HG02973 (cell line): ENCODE data around the gene MFRP.
"Not testable (repeated sequence)": the region's sequence is repeated elsewhere in the genome, so short reads cannot be mapped to it uniquely, and the experiment has no call there.

ENCODE experiments used
- ATAC-seq: cut with Tn5 transposase; IDR thresholded peaks from one replicate; pipeline ENCODE4 v1.9.1; 2021; ENCODE audit warnings: moderate library complexity; ENCODE audit not compliant: unreplicated experiment

The MFRP gene

DNA sequence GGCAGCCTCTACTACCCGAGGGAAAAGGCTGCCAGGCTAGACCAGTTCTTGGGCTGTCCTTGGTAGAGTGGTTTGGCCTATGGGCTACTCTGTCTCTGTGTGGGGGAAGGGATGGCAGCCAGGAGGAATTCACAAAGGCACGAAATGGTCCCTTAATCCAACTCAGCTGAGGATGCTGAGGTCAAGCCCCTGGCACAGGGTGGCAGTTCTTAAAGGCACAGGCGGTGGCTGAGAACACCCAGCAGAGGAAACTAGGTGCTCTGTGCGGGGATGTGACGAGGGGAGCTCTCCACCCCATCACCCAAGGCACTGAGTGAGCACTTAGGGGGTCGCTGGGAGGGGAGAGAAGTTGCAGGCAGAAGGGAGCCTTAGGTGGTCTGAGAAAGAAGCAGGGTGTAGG is at the start of gene MFRP:
TSS of gene MFRP (minus strand) at position 101 of the 400 bp plus-strand sequence. CDS start 192 bp downstream, outside the sequence.
- ATAC-seq = no peak

DNA sequence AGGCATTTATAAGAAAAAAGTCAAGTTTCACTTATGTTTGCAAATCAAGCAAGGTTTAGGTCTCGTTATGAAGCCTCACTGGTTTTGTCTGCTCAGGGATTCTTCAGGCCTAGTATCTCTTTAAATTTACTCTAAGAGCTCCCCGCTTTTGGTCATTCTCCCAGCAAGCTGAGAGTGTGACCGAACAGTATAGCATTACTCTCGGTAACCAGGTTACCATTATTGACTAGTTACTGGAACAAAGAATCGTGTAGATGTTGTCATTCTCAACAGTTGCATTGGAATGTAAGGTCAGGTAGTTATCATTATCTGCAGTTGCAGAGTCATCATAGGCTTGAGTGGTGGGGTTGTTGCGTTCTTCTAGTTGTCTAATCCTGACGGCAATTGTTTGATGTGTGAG is 44.8 kb upstream of the MFRP start:
- ATAC-seq = no peak

DNA sequence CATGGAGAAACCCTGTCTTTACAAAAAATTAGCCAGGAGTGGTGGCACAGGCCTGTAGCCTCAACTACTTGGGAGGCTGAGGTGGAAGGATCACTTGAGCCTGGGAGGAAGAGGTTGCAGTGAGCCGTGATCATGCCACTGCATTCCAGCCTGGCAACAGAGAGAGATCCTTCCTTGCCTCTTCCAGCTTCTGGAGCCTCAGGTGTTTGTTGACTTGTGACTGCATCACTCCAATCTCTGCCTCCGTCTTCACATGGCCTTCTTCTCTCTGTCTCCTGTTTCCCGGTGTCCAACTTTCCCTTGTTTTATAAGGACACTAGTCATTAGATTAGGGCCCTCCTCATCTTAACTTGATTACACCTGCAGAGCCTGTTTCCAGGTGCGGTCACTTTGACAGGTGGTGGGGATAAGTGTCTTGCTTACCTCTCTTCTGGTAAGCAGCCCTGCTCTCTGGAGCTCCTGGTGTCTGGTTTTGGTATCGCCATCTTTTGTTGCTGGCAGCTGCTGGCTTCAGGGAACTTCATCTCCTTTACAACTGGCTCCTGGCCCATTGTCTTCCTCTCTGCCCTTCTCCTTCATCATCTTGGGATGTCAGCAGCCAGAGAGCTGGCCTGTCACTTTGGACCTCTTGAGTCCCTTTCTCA is 43.2 kb upstream of the MFRP start:
- no peak for ATAC-seq

DNA sequence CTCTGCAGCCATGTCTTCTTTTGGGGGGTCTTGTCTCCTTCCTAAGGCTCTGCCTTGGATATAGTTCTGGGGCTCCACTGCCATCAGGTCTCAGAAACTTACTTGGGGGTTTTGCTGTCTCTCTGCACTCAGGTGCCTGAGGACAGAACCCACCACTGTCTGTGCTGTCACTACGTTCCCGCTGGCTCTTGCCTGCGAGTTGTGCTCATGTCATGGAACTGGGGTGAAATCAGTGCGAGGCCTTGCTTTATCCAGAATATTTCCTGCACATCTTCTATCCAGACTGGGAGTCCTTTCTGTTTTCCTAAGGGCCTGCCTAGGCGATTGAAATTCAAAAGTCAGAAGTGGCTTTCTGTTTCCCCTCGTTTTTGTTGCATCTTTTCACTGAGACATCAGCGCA is 41.6 kb upstream of the MFRP start:
- no peak for ATAC-seq

DNA sequence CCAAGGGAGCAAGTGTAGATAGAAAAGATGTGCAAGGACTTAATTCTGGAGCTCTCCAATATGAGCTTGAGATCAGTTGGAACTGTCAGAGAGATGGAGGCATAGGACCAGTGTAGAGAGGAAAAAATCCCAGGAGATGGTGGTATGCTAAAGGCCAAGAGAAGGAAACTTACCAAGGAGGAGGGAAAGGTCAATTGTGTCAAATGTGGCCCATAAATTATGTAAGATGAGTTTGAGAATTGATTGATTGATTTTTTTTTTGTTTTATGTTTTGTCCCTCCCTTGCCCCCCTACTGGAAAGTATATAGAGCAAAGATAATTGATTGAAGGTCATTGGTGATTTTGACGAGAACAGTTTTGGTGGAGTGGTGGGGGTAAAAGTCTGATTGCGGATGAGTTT is 37.8 kb upstream of the MFRP start:
- ATAC-seq = no peak

DNA sequence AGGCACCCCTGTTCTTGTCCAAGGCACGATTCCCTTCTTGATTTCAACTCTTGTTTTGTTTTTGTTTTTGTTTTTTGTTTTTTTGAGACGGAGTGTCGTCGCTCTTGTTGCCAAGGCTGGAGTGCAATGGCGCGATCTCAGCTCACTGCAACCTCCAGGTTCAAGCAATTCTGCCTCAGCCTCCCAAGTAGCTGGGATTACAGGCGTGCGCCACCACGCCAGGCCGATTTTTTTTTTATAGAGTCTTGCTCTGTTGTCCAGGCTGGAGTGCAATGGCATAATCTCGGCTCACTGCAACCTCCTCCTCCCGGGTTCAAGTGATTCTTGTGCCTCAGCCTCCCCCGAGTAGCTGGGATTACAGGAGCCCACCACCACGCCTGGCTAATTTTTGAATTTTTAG is 36.0 kb upstream of the MFRP start:
- ATAC-seq = not testable (repeated sequence)

DNA sequence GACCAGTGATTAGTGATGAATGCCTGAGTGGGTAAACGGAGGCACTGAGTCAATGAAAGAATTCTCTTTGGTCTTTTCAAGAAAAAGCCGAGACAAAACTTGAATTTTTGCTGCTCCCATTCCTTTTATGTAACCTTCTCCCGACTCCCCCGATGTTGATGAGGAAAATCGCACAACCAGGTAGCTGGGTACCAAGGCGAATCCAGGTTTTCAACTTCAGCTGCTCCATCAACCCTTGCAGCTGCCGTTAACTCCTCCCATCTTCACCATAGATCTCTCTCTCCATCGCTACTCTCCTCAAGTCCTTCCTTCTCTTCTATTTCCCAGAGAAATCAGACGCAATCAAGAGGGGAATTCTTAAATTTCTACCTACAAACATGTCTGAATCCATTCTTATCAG is 35.6 kb upstream of the MFRP start:
- ATAC-seq = no peak

DNA sequence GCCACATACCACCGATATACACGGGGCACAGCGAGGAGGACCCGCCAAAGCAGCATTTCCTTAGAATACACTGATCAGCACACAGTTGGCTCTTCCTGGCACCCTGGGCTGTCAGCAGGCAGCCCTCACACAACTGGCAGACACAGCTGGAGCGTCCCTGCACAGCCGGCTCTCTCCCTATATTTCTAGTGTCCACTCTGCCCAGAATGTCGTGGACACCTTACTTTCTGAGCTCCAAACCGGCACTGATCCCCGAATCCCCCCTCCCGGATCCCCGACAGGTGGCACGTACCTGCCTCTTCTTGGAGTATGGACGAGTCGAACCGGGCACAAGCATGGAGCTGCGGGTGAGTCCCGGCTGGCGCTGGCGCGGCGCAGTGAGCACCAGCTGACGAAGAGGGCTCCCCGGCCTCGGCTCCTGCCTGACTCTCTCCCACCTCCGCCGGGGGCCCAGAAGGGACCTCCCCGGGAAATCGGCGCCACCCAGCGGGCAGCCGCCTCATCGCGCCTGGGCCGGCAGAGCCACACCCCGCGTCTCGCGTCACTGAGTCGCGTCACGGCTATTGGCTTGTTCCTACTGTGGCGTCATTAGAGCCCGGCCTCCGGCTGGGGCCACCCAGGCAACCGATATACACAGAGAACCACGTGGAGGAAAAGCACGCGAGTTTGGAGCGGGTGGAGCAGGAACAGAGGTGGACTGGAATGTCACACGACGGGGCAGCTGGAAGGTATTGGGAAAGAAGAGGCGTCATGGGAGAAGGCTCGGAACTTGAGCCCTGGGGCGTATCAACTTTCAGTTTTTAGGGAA is 34.9 kb upstream of the MFRP start, which contains the start of gene USP2:
TSS of gene USP2 (minus strand) at position 510 of the 808 bp plus-strand sequence. CDS start 8,210 bp downstream, outside the sequence.
- ATAC-seq = peak; percentile 97

DNA sequence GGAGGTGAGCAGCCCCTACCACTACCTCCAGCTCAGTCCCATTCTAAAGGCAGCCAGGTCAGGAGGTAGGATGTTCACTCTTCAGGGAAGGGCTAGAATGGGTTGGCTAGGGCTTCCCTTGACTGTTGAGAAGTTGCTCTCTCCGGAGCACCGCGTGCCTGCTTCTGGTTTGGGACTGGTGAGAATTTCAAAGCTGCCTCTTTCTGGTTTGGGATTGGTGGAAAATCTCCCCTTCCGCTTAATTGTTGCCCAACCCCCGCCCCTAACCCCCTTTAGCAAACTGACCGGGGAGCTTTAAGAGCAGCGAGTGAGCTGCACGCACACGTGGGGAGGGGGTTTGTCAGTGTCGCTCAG is 34.3 kb upstream of the MFRP start:
- ATAC-seq = no peak

DNA sequence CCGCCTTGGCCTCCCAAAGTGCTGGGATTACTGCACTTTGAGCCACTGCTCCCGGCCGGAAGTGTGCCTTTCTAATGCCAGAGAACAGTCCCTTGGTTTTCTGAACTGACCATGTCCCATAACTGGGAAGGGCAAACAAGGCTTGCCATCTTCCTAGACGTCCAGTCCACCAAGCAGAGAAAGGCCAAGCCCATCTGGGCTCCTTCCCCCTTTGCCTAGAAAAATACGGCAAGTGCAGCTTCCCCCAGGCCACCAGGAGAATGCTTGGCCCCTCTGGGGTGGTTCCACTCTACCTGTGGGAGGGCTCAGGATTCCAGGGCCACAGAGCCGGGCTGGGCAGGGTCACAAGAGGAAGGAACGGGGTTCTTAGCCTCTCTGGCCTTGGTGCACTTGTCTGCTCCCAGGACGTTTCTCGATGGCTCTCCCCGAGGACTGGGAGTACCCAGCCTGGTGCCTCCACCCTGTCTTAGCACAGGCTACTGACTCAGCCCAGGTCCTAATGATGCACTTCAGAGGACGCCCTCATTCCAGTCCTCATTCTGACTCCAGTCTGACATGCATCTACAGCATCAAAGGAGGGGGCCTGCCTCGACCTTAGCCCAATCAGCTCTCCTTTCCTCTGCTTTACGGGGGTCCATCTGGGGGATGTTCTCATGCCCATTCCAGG is 33.8 kb upstream of the MFRP start:
- ATAC-seq = no peak

DNA sequence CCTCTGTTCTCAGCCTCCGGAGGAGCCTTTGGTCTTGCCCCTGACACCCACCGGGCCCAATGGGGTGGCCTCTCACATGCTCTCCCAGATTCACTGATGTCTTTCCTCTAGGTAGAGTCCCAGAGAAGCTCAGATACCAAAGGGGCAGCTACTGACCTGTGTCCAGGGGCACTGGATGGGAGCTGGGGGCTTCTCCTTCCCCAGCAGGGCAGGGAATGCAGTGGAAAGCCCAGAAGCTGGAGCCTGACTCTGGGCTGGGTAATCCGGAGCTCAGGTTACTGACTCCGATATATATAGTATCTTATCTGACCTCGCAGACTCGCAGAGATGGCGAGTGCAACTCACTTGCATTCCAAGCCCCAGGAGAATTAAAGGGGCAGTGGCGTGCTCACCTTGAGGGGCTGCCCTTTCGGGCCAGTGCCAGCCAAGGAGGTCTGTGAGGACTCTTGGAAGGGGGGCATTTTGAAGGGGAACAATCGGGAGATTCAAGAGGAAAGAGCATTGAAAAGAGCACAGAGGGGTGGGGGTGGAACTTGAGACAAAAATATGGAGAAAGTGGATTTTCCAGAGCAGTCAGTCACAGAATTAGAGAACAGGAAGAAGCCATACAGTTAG is 32.5 kb upstream of the MFRP start:
- no peak for ATAC-seq

DNA sequence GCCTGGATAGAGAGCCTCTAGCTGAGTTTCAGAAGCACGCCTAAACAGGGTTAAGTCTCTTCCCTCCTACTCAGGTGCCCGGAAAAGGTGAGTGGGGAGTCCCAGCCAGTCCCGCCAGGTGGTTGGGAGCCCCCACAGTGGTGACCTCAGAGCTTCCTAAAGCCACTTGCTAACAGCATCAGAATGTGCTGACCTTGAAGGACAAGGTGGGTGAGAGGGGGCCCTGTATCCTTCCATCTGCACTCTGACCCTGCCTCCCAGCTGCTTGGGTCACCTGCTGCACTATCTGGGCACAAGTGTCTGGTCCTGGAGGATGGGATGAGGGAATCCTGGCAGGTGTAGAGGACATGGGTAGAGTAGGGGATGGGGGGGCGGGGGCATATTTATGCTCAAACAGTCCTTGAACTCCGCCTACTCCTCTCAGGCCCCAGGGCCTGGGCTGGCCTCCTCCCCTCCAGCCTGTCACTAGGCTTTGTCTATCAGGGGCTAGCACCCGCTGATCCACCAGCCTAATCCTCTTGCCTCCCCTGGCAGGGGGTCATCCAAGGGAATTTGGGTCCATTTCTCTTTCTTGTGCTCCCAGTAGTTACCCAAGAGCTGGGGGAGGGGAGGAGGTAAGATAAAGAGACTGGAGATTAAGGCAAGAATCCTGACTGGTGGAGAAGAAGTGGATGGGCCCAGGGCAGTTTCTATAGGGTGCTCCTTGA is 31.6 kb upstream of the MFRP start:
- no peak for ATAC-seq

DNA sequence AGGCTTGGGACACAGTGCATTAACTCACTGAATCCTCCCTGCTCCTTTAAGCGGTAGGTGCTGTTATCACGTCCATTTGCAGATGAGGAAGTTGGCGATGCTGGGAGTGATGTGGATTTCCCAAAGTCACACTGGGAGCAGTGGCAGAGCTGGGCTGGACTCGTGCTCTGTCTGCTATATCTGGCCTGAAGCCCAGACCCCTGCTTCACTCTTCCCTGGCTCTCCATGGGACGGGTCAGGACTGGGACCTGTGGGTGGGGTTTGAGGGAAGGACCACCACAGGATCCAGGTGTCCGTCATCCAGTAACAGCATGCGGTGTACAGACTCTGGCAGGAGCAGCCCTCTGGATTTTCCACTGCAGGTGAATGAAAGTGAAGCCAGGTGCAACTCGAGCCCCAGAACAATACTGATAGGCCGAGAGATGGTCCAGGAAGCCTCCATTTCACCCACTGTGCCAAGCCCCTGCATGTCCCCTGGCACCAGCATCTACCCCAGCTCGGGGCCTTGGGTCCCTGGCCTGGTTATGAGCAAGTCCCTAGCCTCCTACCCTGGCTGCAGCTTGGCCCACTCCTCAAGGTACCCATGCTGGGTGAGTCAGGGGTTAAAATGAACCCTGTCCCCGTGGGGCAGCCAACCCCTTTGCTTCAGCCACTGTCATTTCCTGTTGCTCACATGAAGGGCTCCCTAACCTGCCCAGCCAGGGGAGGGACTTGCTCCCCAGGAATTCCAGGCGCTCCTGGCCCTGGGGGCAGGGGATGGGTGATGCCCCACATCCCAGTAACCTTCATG is 30.8 kb upstream of the MFRP start:
- ATAC-seq = no peak

DNA sequence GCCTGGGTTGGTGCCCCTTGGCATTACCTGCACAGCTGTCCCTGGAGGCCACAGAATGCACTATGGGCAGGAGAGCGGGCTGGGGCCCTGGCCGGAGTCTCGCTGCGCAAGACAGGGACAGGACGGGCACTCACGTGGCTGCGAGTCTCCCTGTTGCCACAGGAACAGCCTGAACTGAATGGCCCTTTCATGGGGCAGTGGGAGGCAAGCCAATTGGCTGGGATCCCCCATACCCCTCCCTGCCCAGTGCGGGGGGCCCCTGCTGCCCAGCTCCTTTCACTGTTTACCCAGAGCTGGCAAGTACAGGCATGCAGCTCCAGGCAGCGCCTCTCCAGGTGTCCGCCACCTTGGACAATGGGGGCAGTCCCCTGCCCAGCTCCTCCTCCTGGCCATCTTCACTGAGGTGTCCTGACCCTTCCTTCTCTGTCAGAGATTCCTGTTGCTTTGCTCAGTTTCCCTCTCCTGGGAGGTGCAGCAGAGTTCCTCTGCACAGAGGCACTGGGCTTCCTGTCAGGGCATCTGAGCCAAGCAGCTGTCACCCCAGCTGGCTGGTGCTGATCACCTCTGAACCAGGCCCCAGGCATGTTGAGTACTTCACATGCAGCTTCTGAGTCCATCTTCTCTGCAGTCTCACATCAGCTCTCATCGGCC is 29.8 kb upstream of the MFRP start:
- ATAC-seq = no peak

DNA sequence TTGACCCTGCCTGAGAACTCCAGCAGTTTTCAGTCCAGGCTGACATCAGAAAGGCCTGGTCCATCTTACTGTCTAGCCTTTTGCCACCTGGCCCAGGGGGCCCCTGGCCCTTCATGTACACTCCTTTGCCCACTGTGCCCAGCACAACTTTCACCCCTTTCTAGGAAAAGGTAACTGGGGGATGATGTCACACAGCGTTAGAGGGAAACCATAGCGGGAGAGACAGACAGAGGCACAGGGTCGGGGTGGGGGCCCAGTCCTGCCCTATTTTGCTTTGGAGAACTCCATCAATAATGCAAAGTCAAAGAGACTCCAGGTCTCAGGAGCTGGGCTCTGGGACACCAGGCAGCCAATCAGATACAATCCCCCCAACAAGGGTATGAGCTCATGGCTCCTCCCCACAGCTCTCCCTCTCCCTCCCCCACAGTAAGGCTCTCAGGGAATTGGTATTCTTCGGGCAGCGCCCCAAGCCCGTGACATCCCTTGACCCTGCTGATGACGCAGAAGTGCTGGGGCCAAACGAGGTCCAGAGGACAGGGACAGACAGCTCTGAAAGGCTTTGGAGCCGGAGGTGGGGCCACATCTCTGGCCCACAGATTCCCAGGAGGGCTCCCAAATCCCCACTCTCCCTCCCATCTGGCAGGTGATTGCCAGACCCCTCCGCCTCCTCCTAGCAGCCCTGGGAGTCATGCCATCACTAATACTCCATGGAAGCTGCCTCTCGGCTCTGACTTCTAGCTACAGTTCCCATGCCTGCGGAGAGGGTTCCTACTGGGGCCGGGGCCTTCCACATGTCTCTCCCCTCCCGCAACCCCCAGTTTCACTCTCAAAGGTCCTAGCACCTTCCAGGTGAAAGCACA is 29.1 kb upstream of the MFRP start:
- ATAC-seq = no peak

DNA sequence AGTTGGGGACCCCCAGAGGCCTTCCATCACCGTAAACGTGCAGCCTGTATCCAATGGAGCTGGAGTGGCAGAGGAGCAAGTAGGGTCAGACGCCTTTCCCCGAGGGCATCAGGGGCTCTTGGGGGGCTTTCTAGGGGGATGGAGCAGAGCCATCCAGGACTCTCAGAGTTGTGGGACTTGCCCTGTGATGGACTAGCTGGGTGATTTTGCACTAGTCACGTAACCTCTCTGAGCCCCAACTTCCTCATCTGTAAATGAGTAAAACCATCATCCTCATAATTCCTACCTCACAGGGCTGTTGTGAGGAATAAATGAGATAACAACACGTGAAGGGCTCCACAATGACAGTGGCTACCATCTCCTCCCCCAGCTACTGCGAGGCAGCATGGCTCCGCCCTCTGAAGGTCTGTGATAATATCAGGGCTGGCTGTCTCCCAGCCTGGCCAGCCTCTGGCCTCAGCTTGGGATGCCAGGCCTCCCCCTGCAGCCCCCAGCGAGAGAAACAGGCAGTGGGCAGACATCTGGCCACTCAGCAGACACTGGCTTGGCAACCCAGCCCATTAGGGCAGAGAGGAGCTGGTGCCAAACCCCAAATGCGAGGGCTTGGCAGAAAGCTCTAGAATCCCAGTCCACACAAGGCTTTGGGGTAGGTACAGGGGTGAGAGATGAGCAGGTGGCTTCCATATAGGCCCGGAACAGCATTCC is 28.3 kb upstream of the MFRP start:
- ATAC-seq = no peak

DNA sequence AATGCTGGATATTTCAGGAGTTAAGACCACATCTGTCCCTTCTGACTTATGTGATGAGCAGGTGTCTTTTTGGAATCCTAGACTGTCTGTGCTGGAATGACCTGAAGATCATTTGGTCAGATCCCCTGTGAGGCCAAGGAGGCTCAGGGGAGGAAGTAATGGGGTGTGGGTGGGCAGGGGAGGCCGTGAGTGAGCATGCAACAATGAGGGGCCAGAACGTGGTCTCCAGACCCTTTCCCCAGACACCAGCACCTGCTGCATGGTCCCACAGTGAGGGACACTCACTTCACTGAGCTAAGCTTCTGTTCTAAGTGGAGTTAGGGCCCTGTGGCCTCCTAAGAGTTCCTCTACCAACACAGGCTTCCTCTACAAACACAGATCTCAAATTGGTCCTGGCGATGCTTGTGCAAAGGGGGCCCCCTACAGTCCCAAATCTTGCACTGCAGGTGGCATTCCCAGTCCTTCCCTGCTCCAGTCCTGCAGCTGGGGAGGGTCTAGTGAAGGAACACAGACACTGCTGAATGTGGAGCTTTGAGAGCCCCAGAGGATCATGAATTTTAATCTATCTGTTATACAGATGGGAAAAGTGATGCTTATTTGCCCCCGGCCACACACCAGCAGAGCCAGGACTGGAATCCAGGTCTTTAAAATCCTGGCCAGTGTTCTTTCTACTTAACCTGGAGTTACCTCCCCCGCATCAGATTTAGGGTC is 27.6 kb upstream of the MFRP start:
- ATAC-seq = no peak
